H1 (cell line): ENCODE measurements around the gene GPR52. TPM values are rescaled to one million over a fixed set of nuclear protein-coding genes. Genes with fewer than 3 reads are reported as not detected.

Experiments used
- BRCA1 ChIP-seq: IDR thresholded peaks from 2 replicates; pipeline ENCODE4 v1.6.1; 2012; ENCODE audit warnings: low read depth, low read length, improper control_type of control experiment
- CBX8 ChIP-seq: fragments of 300-800, 300-1000 bp; sonication (generic); IDR thresholded peaks from 2 replicates; pipeline ENCODE4 v1.7.1; 2016; ENCODE audit warnings: low read depth, low read length, borderline replicate concordance
- CHD7 ChIP-seq: fragments of 300-600 bp; sonication (generic); IDR thresholded peaks from 2 replicates; pipeline ENCODE4 v1.7.1; 2012; ENCODE audit warnings: low read length, moderate library complexity, mild to moderate bottlenecking, inconsistent platforms; ENCODE audit not compliant: insufficient replicate concordance
- EP300 ChIP-seq, 2 experiments: IDR thresholded peaks; 1 replicate in 1 of 2; 2 replicates in 1 of 2; pipeline ENCODE4 v1.6.1; 2011 to 2012; ENCODE audit warnings: low read depth in 2 of 2, low read length in 2 of 2, mild to moderate bottlenecking in 2 of 2, borderline replicate concordance in 1 of 2, inconsistent platforms in 1 of 2, moderate library complexity in 1 of 2
- KDM4A ChIP-seq: IDR thresholded peaks from one replicate; pipeline ENCODE4 v1.7.1; 2012; ENCODE audit warnings: low read depth, mild to moderate bottlenecking, moderate library complexity, low read length, inconsistent platforms; ENCODE audit not compliant: severe bottlenecking
- RNF2 ChIP-seq: fragments of 200-900, 300-1000 bp; sonication (generic); IDR thresholded peaks from 2 replicates; pipeline ENCODE4 v1.7.1; 2016; ENCODE audit warnings: borderline replicate concordance, low read depth, mild to moderate bottlenecking, antibody characterized with exemption, low read length; ENCODE audit not compliant: poor library complexity, severe bottlenecking; ENCODE audit errors: missing control alignments
- SIRT6 ChIP-seq: IDR thresholded peaks from one replicate; pipeline ENCODE4 v1.7.1; 2012; ENCODE audit warnings: low read length, inconsistent platforms
- TEAD4 ChIP-seq: IDR thresholded peaks from 2 replicates; pipeline ENCODE4 v1.6.1; 2012; ENCODE audit warnings: low read depth, low read length, inconsistent platforms, mixed read lengths
- USF2 ChIP-seq: IDR thresholded peaks from 2 replicates; pipeline ENCODE4 v1.6.1; 2011; ENCODE audit warnings: low read length, improper control_type of control experiment
- polyA plus RNA-seq, 7 experiments: library from polyadenylated mRNA; depleted of rRNA in 3 of 7; stranded (reverse) in 5 of 7; unstranded in 2 of 7; fragments of >200 nt in 5 of 7; fragments of 200-250 nt in 2 of 7; gene quantifications; 1 replicate in 5 of 7; 2 replicates in 1 of 7; 4 replicates in 1 of 7; pipeline versions ENCODE4 v1.2.1 to v1.2.3, GENCODE V29; 2011 to 2013; ENCODE audit warnings: missing spikeins in 2 of 7, mixed read lengths in 2 of 7
- total RNA-seq: library from RNA; stranded (reverse); fragmentation: NEBNext Ultra II Directional; extraction: Animal tissue kit (Norgen Biotek cat#: 25700); gene quantifications from 2 replicates; pipeline ENCODE4 v1.2.1, GENCODE V29; 2021

The GPR52 gene
- total and polyA plus RNA-seq, 2 of the 8 experiments (the other 6 are each of a cell fraction or from before 2014, with no cell fraction given), result 0.24 to 0.63 TPM

- TF ChIP-seq CHD7, result no peak
- no peak for TF ChIP-seq TEAD4
- TF ChIP-seq USF2, result no peak
- no peak for TF ChIP-seq RNF2
- TF ChIP-seq BRCA1, result no peak
- no peak for TF ChIP-seq SIRT6
- TF ChIP-seq KDM4A, result no peak
- TF ChIP-seq EP300 (IDR thresholded peaks at IDR 0.05; ENCODE audit: borderline replicate concordance in 1 of 2, low read depth in 2 of 2, low read length in 2 of 2), result no peak
- TF ChIP-seq CBX8, result no peak
Observed at GRCh38 chr1:174407665-174408064, 40.1 kb upstream of the GPR52 start (continued).
